HG03108 (cell line): ENCODE measurements around the gene ALDH1A2.
"Not testable (repeated sequence)": the region's sequence is repeated elsewhere in the genome, so short reads cannot be mapped to it uniquely, and the experiment has no call there.

ENCODE experiments used
- ATAC-seq: cut with Tn5 transposase; IDR thresholded peaks from one replicate; pipeline ENCODE4 v1.9.1; 2021; ENCODE audit warnings: moderate library complexity; ENCODE audit not compliant: unreplicated experiment

ALDH1A2 gene

DNA sequence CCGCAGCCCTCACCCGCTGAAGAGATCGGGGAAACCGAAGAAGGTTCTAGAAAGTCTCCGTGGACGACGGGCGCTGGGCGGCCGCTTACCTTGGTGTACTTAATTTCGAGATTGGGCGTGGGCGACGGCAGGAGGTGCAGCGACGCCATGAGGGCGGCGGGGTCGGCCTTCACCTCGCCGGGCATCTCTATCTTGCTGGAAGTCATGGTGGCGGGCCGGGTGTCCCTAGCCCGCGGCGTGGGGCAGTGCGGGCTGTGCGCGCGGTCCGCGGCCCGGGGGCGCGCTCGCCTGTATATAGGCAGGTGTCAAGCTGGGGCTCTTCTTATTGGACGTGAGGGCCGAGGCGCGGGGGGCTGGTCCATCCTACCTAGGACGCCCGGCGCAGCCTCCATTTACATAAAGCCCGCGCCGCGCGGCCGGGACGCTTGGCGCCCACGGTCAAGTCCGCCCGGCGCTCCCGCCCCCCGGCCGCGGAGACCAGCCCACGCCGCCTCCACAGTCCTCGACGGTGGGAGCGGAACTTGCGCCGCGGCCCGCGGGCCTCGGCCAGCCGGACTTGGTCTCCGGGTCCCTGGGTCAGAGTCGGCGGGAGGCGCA lies at the start of gene ALDH1A2:
TSS of gene ALDH1A2 (minus strand) at position 267 of the 597 bp plus-strand sequence. CDS start at position 206, 61 bp downstream.
- no peak for ATAC-seq

DNA sequence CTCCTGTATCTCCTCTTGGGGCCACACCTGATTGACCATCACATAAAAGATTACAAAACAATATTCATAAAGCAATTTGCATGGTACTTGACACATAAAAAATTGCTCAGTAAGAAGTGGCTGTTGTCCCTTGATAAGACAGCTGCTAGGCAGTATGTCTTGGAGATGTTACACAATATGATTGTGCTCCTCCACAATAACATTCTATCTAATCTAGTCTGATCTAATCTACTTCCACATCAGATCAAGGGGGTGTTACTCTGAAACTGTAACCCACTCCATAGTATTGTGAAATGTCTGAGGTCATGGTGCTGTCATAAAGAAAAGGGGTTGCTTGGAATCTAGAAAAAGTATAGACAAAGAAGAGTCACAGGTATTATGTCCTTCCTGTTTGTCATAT lies 49.3 kb upstream of the ALDH1A2 start:
- no peak for ATAC-seq

DNA sequence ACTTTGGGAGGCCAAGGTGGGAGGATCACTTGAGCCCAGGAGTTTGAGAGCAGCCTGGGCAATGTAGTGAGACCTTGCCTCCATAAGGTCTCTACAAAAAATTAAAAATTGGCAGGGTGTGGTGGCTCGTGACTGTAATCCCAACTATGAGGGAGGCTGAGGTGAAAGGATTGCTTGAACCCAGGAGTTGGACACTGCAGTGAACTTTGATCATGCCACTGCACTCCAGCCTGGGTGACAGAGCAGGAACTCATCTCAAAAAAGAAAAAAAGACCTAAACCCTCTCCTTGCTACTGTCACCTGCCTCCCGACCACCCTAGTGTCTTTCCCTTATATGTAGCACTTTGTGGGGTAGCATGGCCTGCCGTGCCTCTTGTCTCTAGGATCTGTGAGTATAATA lies 48.9 kb upstream of the ALDH1A2 start:
- ATAC-seq, result no peak

DNA sequence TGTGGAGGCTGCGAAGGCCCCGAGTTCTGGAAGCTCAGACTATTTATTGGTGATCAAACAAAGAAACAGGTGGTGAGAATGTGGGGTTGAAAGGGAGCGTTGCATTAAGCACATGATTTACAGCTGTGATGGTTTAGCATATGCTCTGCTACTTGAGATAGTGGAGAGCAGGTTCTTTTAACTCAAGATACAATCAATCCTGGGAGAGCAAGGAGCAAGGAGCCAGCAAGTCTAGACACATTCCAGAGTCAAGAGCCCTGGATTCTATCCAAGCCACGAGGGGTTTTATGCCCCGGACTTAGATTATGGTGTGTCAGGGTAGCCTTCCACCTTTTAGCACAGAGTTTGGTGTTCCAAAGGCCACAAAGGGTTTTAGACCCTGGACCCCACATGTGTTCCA lies 47.8 kb upstream of the ALDH1A2 start:
- not testable (repeated sequence) for ATAC-seq

DNA sequence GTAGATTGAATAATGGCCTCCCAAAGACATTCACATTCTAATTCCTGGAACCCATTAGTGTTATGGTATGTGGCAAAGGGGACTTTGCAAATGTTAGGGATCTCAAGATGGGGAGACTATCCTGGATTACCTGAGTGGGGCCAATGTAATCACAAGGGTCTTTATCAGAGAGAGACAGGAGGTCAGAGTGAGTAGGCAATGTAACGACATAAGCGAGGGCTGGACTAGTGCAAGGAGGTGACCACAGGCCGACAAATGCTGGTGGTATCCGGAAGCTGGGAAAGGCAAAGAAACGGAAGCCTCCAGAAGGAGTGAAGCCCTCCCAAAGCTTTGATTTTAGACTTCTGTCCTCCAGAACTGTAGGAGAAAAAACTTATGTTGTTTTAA lies 46.2 kb upstream of the ALDH1A2 start:
- no peak for ATAC-seq

DNA sequence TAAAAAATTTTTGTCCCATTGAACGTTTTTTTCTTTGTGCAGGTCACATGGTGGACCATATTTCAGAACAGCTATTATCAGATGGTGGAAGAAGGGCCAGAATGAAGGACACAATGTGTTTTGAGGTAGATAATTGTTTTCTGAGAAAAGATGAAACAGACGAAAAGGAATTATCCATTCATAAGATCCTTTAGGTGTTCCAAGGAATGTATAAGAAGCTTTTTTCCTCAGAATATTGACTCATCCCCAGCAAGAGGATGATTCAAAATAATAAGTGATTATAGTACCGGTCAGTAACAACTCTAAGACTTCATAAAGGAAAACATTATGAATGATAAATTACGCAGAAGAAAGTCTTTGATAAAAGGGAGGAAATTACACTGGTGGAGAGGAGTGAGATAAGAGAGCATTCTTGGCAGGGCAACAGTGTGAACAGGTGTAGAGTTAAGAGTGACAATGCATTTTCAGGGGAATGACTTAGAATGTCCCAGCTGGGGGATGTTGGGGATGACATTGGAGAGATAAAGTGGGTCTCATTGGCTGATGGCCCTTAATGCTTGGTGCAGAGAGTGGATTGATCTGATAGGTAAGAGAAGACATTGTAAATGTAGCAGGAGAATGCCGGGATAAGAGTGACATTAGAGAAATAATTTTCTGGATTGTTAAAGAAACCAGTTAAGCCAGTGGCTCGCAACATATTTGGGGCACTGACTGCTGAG lies 45.6 kb upstream of the ALDH1A2 start:
- no peak for ATAC-seq

DNA sequence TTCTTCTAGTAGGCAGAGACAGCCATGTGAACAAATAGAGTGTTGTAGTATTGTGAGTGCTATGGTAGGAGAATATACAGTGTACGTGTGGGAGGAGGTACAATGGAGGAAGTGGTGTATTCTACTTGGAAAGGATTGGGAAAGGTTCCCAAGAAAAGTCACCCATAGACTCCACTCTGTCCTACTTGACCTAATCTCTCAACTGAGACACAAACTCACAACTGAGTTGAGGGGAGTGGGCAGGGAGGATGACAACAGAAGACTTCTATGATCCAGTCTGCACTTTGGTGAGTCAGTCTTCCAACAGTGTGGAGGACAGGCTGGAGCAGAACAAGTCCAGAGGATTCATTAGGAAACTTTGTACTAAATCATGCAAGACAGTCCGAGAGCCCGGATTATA lies 43.9 kb upstream of the ALDH1A2 start:
- no peak for ATAC-seq

DNA sequence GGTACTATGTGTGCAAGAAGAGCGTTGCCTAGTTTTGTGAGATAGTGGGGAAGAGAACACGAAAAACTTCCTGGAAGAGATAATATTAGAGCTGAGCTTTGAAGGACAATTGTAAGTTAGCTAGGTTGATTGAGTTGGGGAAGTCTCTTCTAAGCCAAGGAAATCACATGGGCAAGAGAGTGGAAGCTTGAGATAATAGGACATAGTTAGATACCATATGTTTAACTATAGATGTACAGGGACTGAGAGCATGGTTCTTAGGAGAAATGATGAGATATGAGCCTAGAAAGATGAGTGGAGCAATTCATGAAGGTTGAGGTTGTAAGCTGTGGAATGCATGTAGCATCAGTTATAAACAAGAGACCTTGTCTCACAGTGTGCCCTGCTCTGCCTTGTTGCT lies 42.6 kb upstream of the ALDH1A2 start:
- no peak for ATAC-seq

DNA sequence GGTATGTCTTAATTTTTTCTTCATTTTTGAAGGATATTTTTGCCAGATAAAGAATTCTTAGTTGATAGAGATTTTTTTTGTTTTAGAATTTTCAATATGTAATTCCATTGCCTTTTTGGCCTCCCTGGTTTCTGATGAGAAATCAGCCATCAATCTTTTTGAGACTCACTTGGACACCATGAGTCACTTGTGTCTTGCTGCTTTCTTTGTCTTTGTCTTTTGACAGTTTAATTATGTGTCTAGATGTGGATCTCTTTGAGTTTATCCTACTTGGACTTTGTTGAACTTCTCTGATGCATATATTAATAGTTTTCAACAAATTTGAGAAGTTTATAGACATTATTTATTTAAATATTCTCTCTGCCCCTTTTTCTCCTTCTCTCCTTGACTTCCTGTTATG lies 38.0 kb upstream of the ALDH1A2 start:
- no peak for ATAC-seq

DNA sequence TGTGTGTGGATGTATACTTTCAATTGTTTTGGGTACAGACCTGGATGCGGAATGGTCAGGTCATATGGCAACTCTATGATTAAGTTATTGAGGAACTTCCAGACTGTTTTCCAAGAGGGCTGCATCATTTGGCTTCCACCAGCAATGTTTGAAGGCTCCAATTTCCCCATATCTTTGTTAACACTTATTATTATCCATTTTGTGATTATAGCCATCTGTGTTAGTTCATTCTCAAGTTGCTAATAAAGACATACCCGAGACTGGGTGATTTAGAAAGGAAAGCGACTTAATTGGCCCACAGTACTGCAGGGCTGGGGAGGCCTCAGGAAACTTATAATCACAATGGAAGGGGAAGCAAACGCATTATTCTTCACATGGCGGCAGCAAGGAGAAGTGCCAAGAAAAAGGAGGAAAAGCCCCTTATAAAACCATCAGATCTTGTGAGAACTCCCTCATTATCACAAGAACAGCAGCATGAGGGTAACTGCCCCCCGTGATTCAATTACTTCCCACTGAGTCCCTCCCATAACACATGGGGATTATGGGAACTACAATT lies 31.1 kb upstream of the ALDH1A2 start:
- ATAC-seq, result no peak

DNA sequence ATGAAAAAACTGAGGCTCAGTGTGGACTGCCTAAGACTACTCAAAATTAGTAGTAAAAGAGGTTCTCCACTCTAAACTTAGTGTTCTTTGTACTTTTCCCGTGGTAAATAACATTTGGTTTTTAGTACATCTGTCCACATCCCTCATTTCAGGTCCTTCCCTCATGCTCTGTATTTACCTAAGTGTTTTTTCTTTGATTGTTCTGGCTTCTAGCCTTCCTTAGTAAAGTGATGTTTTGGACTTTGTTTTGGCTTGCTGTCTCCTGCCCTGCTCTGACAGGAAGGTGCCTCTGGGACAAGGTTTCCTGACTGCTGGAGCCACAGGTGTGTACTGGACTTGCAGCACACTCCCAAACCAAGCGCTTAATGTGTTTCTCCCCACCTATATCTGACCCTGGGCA lies 29.9 kb upstream of the ALDH1A2 start:
- no peak for ATAC-seq

DNA sequence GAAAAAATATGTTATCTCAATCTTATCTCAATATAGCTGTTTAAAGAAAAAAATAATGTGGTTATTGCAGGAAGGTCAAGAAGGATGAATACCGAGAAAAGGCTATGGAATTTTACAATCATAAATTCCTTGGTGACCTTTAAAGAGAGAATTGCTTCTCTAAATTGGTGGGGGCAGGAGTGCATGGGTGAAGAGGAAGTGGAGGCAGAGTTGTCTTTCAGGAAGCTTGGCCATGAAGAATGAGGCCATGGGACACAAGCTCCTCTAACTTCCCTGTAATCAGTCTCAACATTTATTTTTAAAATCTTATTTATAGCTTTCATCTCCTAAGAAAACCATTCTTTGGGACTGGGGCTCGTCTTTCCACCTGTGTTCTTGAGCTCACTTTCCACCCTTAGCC lies 22.4 kb upstream of the ALDH1A2 start:
- ATAC-seq, result no peak

DNA sequence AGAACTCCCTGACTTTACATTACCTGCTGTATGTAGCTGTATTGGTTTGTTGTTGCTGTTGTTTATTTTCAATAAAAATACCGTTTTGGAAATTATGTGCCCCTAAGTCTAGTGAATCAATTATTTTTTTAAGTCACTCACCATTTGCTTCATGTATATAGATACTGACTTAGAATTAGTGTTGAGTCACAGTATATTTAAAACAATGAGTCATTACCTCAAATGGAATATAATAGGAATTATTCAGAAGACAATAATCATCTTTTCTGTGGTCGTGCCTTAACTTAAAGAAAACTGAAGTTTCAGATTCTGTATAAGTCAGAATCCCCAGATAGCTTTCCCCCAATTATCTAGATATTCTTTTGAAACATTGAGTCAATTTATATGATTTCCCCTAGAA lies 21.0 kb upstream of the ALDH1A2 start:
- ATAC-seq, result no peak

DNA sequence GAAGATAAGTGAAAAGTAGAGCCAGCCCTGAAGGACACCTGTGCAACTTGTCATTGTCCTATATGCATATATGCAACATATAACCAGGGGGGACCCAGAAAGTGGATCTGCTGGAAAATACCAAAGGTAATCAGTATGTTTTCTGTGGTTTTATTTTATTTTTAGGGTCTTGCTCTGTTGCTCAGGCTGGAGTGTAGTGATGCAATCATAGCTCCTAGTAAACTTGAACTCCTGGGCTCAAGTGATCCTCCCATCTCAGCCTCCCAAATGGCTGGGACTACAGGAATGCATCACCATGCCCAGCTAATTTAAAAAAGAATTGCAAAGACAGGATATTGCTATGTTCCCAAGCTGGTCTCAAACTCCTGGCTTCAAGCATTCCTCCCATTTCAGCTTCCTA lies 18.0 kb upstream of the ALDH1A2 start:
- ATAC-seq, result no peak

DNA sequence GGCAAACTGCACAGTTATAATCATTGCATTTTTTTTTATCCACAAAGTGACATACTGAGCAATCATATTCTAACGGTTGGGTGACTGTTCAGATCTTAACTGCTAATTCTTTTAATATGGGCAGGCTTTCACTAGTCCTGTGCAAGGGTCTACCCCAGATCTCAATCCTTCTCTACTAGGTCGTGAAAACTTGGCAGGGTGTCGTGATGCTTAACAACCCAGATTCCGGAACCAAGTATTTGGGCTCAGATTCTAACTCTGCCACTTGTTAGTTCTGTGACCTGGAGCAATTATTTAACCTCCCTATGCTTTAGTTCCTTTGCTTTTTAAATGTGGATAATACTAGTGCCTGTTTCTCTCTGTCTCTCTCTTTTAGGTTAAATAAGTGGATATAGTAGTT lies 16.4 kb upstream of the ALDH1A2 start:
- no peak for ATAC-seq

DNA sequence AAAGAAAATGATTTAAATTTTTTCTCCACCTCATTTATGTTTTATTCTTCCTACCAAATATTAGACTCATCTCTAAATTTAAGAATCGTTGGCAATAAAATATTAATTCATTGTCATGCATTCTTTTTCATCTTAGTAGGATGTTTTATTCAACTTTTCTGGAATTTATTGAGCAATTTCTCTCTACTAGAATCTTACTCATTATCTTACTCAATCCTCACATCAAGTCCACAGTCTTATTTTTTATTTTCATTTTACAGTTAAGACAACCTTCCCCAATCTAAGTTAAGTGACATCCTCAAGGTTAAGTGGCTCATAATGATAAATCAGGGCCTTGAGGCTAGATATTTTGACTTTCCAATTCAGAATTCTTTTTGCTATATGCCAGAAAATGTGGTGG lies 15.9 kb upstream of the ALDH1A2 start:
- ATAC-seq, result no peak

DNA sequence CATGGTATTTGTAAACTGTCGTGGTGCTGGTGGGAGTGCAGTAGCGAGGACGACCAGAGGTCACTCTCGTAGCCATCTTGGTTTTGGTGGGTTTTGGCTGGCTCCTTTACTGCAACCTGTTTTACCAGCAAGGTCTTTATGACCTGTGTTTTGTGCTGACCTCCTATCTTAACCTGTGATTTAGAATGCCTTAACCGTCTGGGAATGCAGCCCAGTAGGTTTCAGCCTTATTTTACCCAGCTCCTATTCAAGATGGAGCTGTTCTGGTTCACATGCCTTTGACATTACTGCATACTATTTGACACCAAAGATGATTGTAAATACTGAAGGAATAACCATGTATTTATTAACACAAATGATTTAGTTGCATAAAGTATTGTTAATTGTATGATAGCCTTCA lies 15.4 kb upstream of the ALDH1A2 start:
- not testable (repeated sequence) for ATAC-seq

DNA sequence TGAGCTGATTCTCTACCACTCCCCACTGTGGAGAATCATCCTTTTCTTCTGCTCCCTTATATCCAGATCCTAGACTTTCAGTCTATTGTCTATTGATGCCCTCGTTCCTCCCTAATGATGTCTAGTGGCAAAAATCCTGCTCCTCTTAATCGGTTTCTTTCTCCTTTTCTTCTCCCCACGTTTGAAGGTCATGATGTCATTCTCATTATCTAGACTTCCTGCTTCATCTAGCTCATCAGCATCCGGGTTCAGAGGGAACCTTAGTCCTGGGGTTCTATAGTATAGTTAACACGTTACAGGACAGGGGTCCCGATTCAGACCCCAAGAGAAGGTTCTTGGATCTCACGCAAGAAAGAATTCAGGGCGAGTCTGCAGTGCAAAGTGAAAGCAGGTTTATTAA lies 14.9 kb upstream of the ALDH1A2 start:
- no peak for ATAC-seq

DNA sequence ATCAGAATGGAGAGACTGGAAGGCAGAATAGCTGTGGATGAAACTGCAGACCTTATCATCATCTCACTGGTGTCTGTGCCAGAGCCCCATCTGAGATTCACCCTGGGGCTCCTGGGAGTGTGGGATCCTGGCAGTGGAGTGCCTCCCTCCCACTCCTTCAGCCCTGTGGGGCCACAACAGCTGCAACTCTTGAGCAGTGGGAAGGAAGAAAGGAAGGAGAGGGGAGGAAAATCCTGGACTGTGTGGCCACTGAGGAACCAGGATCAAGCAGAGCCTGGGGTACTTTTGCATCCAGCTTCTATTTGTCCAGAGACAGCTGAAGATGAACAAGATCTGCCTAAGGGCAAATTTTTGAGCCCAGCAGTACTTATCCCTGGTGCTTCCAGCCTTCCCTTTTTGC lies 13.1 kb upstream of the ALDH1A2 start:
- no peak for ATAC-seq

DNA sequence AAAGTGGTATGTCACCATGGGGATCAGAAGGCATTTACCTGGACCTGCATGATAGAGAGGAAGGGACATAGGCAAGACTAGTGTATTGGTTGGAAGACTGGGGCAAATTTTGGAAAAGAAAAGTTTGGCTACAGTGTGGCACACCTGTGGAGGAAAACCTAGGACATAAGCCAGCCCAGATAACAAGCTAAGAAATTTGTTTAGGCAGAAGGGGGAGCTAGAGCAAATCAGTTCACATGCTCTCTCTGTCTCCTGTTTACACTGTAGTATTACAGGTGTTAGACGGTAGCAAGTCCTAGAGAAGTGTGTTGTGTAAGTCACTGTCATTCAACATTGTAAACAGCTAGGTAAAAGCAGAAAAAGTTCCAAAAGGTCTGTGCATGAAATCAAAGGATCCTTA lies 11.9 kb upstream of the ALDH1A2 start:
- ATAC-seq, result no peak

DNA sequence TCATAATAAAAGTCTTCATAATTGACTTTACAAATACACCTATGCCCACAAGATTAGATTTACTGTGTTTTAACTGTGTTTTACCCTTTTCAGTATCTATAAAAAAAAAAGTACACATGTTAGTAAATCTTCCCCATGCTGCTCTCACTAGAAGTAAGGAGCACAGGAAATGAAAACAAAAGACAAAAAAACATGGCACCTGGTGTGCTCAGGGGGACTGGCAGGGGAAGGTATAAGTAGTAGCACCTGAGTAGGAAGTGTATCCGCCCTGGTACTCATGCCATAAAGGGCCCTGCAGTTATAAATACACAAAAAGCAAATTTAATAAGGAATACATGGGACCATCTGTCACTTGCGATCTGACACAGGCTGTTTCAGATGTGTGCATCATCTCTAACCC lies 8.9 kb upstream of the ALDH1A2 start:
- ATAC-seq, result no peak

DNA sequence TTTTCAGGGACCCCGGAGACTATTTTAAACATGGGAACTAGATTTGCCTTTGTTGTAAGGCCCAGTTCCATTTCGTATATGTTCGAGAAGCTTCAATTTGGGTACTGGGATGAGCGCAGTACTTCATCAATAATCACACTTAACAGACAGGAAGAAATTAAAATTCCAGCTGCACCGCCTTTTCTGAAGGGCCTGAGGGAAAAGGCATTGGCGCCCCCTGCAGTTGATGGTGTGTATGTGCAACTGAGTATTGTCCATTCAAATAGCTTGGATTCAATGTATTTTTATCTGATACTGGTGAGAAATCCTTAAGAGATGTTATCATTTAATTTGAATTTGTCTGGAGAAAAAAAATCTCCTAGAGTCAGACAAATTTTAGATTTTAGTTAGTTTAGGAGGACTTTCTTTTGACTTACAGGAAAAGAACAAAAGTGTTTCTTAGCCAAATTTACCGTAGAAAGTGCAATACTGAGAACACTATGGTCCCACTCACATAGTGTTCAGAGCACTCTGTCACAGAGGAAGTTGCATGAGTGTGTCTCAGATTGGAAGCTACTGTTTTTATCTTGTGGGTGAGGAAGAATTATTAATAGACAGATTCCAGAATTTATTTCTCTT lies 5.4 kb upstream of the ALDH1A2 start:
- no peak for ATAC-seq
